Measurements from ENCODE around the gene COL6A2.

GRCh38 chr21:46131588-46131837 lies 33.6 kb downstream of the COL6A2 start:
- TF ChIP-seq ARNT (IDR thresholded peaks at IDR 0.05) (no peak), ZBTB20 (CRISPR knock-in tag; IDR thresholded peaks at IDR 0.05; ENCODE audit: borderline replicate concordance, low read depth) (no peak), GABPA (IDR thresholded peaks at IDR 0.05; ENCODE audit: low read depth, low read length) (no peak), GABPA (CRISPR knock-in tag; IDR thresholded peaks at IDR 0.05; ENCODE audit: low read depth) (no peak), SMC3 (IDR thresholded peaks at IDR 0.05; ENCODE audit: low read length) (no peak), ZNF12 (CRISPR knock-in tag; IDR thresholded peaks at IDR 0.05) (no peak), CTCF (CRISPR knock-in tag; IDR thresholded peaks at IDR 0.05) (no peak)
- TF ChIP-seq, protein P1, sequence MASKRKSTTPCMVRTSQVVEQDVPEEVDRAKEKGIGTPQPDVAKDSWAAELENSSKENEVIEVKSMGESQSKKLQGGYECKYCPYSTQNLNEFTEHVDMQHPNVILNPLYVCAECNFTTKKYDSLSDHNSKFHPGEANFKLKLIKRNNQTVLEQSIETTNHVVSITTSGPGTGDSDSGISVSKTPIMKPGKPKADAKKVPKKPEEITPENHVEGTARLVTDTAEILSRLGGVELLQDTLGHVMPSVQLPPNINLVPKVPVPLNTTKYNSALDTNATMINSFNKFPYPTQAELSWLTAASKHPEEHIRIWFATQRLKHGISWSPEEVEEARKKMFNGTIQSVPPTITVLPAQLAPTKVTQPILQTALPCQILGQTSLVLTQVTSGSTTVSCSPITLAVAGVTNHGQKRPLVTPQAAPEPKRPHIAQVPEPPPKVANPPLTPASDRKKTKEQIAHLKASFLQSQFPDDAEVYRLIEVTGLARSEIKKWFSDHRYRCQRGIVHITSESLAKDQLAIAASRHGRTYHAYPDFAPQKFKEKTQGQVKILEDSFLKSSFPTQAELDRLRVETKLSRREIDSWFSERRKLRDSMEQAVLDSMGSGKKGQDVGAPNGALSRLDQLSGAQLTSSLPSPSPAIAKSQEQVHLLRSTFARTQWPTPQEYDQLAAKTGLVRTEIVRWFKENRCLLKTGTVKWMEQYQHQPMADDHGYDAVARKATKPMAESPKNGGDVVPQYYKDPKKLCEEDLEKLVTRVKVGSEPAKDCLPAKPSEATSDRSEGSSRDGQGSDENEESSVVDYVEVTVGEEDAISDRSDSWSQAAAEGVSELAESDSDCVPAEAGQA (IDR thresholded peaks at IDR 0.05; ENCODE audit: low read depth), result no peak
- TF ChIP-seq, protein P1 (CRISPR knock-in tag; IDR thresholded peaks at IDR 0.05; ENCODE audit: borderline replicate concordance), result no peak
